Smooth muscle cell (in vitro differentiated cells): Measurements from ENCODE around the gene UBAC2. TPM values are rescaled to one million over a fixed set of nuclear protein-coding genes. Genes with fewer than 3 reads are reported as not detected.

Source experiments
- DNase-seq: peaks from one replicate; lab custom pipeline; 2025; ENCODE audit not compliant: unreplicated experiment; lab: John Stamatoyannopoulos, UW
- H2AFZ ChIP-seq: fragments of 200-600 bp; sonication (generic); 2 replicates; pipeline ENCODE4 v1.6.0; 2016; ENCODE audit warnings: antibody characterized with exemption, low read depth, mild to moderate bottlenecking
- H3F3A ChIP-seq: fragments of 200-600 bp; sonication (generic); 2 replicates; pipeline ENCODE4 v1.6.0; 2017; ENCODE audit warnings: antibody characterized with exemption, low read depth
- H3K27ac ChIP-seq: fragments of 200-600 bp; sonication (generic); 2 replicates; pipeline ENCODE4 v1.5.1; 2016; ENCODE audit warnings: low read depth, mild to moderate bottlenecking
- H3K27me3 ChIP-seq: fragments of 200-600 bp; sonication (generic); 2 replicates; pipeline ENCODE4 v1.6.1; 2016; ENCODE audit warnings: low read depth, mild to moderate bottlenecking
- H3K36me3 ChIP-seq: fragments of 200-600 bp; sonication (generic); 2 replicates; pipeline ENCODE4 v1.5.1; 2016; ENCODE audit warnings: low read depth
- H3K4me1 ChIP-seq: fragments of 200-600 bp; sonication (generic); 2 replicates; pipeline ENCODE4 v1.5.1; 2016; ENCODE audit warnings: low read depth
- H3K4me2 ChIP-seq: fragments of 200-600 bp; sonication (generic); 2 replicates; pipeline ENCODE4 v1.6.0; 2016; ENCODE audit warnings: mild to moderate bottlenecking
- H3K4me3 ChIP-seq: fragments of 200-600 bp; sonication (generic); 2 replicates; pipeline ENCODE4 v1.5.1; 2016; ENCODE audit warnings: mild to moderate bottlenecking
- H3K79me2 ChIP-seq: fragments of 200-600 bp; sonication (generic); 2 replicates; pipeline ENCODE4 v1.6.0; 2016; ENCODE audit warnings: low read depth, mild to moderate bottlenecking
- H3K9ac ChIP-seq: fragments of 200-600 bp; sonication (generic); 2 replicates; pipeline ENCODE4 v1.6.0; 2016; ENCODE audit warnings: low read depth
- H3K9me3 ChIP-seq: fragments of 200-600 bp; sonication (generic); replicated peaks from 2 replicates; pipeline ENCODE4 v1.5.1; 2016; ENCODE audit warnings: low read depth
- H4K20me1 ChIP-seq: fragments of 200-600 bp; sonication (generic); 2 replicates; pipeline ENCODE4 v1.6.0; 2016; ENCODE audit warnings: low read depth
- CTCF ChIP-seq: fragments of 200-600 bp; sonication (generic); IDR thresholded peaks from 2 replicates; pipeline ENCODE4 v1.5.1; 2017; ENCODE audit warnings: borderline replicate concordance, mild to moderate bottlenecking, antibody characterized with exemption; ENCODE audit not compliant: insufficient read depth, poor library complexity, severe bottlenecking
- WGBS: methylation state at CpG from one replicate; pipeline ENCODE4 v1.1.7; 2016; ENCODE audit warnings: low lambda C conversion rate; 5-methylcytosine and 5-hydroxymethylcytosine counted together
- polyA plus RNA-seq: library from polyadenylated mRNA; unstranded; fragments of >200 nt; fragmentation: Nextera tagmentation; extraction: Ambion mirVana; gene quantifications from 2 replicates; pipeline ENCODE4 v1.2.1, GENCODE V29; 2016
- total RNA-seq: library from RNA; depleted of rRNA; stranded (reverse); fragments of >200 nt; gene quantifications from 2 replicates; pipeline ENCODE4 v1.2.3, GENCODE V29; 2014

Gene UBAC2
- total and polyA plus RNA-seq, 2 experiments from 2014 or later, result 58.4 to 74.0 TPM

GRCh38 chr13:99220199-99220935, 19.7 kb downstream of the UBAC2 start:
- Histone ChIP-seq H3F3A (no peaks in the 10 kb centered on the region), H3K27me3 (no peaks in the 10 kb centered on the region), H2AFZ (no peak overlapping the region), H3K9ac (no peak overlapping the region), H4K20me1 (peaks cover 92% of the 10 kb centered on the region), H3K36me3 (no peaks in the 10 kb centered on the region), H3K9me3 (no peaks in the 10 kb centered on the region), H3K4me3 (no peak overlapping the region), H3K4me2 (no peak overlapping the region), H3K27ac (no peak overlapping the region), H3K79me2 (peaks cover 97% of the 10 kb centered on the region), H3K4me1 (peaks cover 5% of the 10 kb centered on the region)
- DNase-seq, result no peak
- no peak for TF ChIP-seq CTCF
- 82% methylated on average over 6 of the region's 6 CpGs for WGBS

DNA sequence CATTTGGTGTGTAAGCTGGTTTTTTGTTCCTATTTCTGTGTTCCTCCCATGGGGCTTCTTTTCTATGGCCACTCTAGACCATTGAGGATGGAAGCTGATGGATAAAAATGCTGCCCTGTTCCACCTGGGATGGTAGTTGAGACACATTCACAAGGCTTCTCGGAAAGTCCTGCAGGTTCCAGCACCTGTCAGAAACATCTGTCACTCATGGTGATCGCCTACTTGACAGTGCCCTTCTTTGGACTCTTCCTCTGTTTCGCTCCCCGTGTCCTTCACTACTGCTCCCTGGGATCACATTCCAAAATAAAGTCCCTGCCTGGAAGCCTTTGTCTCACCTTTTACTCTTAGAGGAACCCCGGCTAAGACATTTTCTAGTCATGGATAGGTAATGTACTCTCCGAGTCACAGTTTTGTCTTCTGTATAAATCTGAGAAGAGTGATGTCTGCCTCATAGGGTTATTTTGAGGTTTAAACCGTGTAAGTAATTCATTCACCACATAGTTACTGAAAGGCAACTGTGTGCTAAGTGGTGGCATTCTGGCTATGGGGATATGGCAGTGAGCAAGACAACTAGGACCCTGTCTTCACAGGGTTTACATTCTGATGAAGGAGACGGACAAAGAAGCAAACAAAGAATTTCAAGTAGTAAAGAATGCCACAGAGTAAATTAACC, 21.0 kb downstream of the UBAC2 start:
- Histone ChIP-seq H3F3A (no peaks in the 10 kb centered on the region), H3K9me3 (no peaks in the 10 kb centered on the region), H3K9ac (no peak overlapping the region), H3K4me2 (no peak overlapping the region), H4K20me1 (peaks cover 91% of the 10 kb centered on the region), H3K4me1 (peaks cover 5% of the 10 kb centered on the region), H3K27me3 (no peaks in the 10 kb centered on the region), H3K4me3 (no peak overlapping the region), H3K36me3 (no peaks in the 10 kb centered on the region), H3K27ac (no peak overlapping the region), H3K79me2 (peaks cover 87% of the 10 kb centered on the region), H2AFZ (no peak overlapping the region)
- TF ChIP-seq CTCF, result no peak
- WGBS, result 97% methylated on average over 8 of the region's 8 CpGs
- DNase-seq, result no peak

GRCh38 chr13:99223587-99223986, 22.9 kb downstream of the UBAC2 start:
- Histone ChIP-seq H3K79me2 (peaks cover 76% of the 10 kb centered on the region), H3K4me2 (no peak overlapping the region), H3K27me3 (no peaks in the 10 kb centered on the region), H3F3A (no peaks in the 10 kb centered on the region), H3K9ac (no peak overlapping the region), H3K27ac (no peak overlapping the region), H2AFZ (no peak overlapping the region), H3K4me3 (no peak overlapping the region), H3K36me3 (no peaks in the 10 kb centered on the region), H4K20me1 (peaks cover 91% of the 10 kb centered on the region), H3K9me3 (no peaks in the 10 kb centered on the region), H3K4me1 (peaks cover 5% of the 10 kb centered on the region)
- no peak for DNase-seq
- WGBS, result 91% methylated on average over 1 of the region's 1 CpG
- TF ChIP-seq CTCF, result no peak
